HG03460 (cell line): Measurements from ENCODE around the gene GALNTL6.

Source experiments
- ATAC-seq: cut with Tn5 transposase; IDR thresholded peaks from one replicate; pipeline ENCODE4 v1.9.1; 2021; ENCODE audit not compliant: unreplicated experiment

The GALNTL6 gene

DNA sequence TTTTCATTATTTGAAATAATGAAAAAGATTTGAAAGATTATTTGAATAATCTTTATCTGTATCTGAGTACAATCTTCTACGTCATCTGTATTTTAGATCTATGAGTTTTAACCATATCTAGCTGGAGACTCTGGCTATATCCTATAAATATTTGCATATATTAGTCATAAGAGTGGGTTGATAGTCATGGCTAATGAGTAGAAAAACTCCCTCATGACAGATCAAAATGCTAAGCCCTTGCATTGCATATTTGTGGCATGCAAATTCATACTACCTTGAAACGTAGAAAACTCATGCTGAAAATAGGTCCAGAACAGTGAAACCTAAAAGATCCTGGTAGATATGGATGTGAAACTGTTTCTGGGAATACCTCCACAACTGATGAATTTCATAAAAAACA lies 291.3 kb downstream of the GALNTL6 start:
- ATAC-seq, result no peak

- no peak for ATAC-seq
These were observed 292.7 kb downstream of the GALNTL6 start for GRCh38 chr4:172105918-172106317.

DNA sequence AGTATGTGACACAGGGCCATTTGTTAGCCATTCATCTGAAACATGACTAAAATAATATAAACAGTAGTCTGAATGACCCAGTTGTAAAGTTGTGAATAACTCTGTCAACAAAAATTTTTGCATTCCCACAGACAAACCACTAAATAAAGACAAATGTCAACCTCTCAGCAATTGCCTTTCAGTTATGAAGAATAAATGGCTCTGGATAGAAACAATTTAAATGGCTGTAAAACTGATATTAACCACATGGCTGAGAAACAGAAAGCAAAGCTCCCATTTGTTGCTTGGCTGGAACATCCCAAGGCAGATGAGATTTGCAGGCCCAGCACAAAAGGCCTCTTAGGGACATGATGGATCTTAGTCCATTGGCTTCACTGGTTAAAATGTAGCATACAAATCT lies 296.3 kb downstream of the GALNTL6 start:
- no peak for ATAC-seq

DNA sequence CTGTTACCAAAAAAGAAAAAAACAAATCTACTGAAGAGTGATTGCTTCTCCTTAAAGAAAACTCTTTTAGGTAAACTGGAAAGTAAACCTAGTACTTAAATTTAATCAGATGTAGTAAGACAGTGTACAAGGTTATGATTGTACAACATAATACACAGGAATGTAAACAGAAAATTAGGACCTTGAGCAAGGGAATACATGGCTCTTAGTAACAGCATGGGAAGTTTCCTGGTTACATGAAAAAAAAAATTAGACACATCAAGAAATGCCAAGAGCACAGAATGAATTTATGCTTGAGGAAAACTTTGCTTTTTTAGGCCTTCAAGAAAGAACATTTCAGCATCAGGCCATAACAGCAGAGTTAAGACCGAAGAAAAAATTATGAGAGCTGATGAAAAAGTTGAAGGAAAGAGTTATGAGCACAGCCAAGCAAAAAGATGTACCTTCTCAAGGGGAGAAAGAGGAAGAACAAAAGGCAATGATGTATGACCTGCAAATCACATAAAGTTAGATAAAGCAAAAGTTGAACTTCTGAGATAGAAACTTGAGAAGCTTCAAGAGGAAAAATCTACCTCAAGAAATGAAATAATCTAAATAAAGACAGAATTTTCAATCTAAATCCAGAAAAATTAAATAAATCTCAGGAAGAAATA lies 311.6 kb downstream of the GALNTL6 start:
- no peak for ATAC-seq

DNA sequence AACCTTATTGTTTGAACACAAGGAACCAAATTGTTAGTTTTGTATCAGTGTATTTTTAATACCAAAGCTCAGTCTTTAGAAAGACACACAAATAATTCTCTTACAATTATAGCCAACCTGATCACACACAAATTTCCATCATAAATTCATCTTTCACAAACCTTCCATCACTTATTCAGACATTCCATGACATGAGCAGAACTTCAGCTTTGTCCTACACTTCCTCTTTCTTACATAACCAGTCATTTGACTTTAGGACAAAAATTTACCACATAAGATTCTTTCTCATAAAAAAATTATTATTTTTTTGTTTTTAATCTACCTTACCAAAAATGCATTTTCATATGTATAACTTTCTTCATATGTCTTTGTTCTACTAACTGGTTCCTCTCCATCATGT lies 312.2 kb downstream of the GALNTL6 start:
- no peak for ATAC-seq

DNA sequence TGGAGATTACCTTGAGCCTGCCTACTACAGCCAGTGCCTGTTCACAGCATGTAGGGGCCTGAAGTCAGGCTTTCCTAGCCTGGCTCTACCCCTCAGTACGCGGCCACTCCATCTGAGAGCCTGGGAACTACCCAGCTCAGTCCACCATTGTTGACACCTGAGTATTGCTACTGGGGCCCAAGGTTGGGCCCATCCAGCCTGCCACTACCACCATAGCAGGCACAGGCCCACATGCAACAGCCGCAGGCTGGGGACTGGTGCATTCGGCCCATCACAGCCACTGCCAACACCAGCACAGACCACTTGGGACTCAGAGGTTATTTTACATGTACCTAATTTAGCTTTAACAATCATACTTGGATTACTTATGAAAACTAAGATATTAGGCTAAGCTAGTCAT lies 314.0 kb downstream of the GALNTL6 start:
- ATAC-seq, result no peak

DNA sequence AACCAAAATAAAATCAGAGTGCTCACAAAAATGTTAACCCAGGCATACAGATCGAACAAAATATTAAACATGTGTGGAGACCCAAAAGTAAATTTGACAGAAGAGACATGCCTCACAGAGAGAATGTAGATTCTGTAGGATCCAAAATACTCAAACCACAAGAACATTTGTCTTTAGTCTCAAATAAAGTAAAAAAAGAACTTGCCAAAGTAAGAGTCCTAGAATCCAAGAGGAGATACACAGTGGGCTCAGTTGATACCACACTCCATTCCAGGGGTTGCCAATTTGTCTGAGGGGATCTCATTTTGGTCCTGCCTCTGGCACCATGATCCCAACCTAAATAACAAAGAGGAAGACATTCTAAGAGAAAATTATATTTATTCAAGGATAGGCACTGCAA lies 316.4 kb downstream of the GALNTL6 start:
- no peak for ATAC-seq

- ATAC-seq, result no peak
These were observed 321.3 kb downstream of the GALNTL6 start for GRCh38 chr4:172134521-172134920.

DNA sequence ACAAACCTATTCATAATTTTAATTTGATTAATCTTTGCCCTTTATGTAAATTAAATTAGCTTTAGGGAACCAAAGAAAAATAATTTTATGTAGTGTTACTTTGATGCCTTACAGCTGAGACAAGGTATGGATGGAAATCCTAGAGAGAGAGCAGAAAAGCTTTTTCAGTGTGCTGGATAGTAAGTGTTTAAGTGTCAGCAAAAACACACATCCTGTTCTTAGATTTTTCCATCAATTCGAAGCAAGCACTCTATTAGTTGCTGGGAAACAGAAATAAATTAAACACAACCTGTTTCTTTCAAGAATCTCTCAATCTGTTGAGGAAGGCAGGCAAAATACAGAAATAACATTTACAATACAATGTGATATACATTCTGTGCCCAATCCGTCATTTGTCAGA lies 327.8 kb downstream of the GALNTL6 start:
- no peak for ATAC-seq

GRCh38 chr4:172142281-172142741 lies 329.1 kb downstream of the GALNTL6 start:
- no peak for ATAC-seq

- ATAC-seq, result no peak
These were observed 330.6 kb downstream of the GALNTL6 start for GRCh38 chr4:172143605-172144314.

DNA sequence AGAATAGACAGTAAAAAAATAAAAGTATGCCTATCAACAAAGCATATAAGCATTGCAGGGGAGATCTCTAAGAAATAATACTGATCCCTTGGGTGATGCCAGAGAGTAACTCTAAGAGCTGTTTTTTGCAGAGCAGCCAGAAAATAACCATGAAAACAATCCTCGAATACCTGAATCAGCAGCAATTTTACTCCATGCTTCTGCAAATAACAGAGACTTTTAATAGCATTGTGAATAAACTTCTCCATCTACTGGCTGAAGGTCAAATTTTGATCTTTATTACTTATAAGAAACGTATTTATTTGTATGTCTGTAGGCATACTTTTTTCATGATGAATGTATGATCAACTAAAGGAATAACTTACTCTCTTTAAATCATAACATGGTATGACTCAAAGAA lies 334.5 kb downstream of the GALNTL6 start:
- no peak for ATAC-seq

DNA sequence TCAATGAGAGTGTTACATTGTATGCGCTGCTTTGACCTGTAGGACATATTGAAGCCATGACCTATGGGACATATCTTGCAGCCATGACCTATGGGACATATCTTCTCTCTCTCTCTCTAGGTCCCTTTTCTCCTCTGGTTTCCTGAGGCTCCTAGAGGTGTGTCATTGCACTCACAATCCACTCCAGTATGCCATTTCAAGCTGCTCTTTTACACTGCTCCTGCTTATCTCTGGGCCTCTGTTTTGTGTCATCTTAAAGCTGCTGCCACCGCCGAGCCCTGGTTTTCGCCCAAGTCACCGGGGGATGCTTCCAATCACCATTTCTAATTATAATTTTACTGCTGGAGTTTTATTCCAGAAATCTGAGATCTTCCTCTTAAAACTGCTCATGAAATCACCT lies 336.1 kb downstream of the GALNTL6 start:
- ATAC-seq, result no peak

DNA sequence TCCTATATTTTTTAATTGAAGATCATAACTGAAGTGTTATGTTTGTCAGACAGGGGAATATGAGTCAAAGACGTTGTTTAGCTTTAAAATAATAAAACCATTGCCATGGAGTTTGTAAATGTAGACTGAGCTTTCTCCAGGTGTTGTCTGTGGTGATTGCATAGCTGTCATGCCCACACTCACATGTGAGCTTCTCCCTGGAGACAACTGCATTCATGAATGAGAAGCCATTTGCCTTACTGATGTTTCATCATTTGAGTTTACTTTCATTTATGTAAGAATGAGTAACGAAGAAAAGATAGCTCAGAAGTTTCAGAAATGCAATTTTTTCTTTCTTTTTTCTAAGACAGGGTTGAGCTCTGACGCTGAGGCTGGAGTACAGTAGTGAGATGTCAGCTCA lies 339.1 kb downstream of the GALNTL6 start:
- ATAC-seq, result no peak

- no peak for ATAC-seq
These were observed 340.5 kb downstream of the GALNTL6 start for GRCh38 chr4:172153719-172154118.

- no peak for ATAC-seq
These were observed 342.7 kb downstream of the GALNTL6 start for GRCh38 chr4:172155838-172156345.

- ATAC-seq, result no peak
These were observed 344.7 kb downstream of the GALNTL6 start for GRCh38 chr4:172157946-172158345.

GRCh38 chr4:172163215-172163614 lies 350.0 kb downstream of the GALNTL6 start:
- no peak for ATAC-seq

GRCh38 chr4:172168888-172169287 lies 355.7 kb downstream of the GALNTL6 start:
- no peak for ATAC-seq

- no peak for ATAC-seq
These were observed 356.7 kb downstream of the GALNTL6 start for GRCh38 chr4:172169871-172170270.

GRCh38 chr4:172173206-172173605 lies 360.0 kb downstream of the GALNTL6 start:
- ATAC-seq, result no peak

GRCh38 chr4:172177382-172177781 lies 364.2 kb downstream of the GALNTL6 start:
- ATAC-seq, result no peak
